GM12801 (cell line): Measurements from ENCODE around the gene PPP2R5E.

Source experiments
- TF ChIP-seq, protein P1 (sequence below): IDR thresholded peaks from one replicate; pipeline ENCODE4 v1.5.1; 2011; ENCODE audit warnings: control low read depth; ENCODE audit not compliant: insufficient read length; ENCODE audit errors: extremely low read depth

PPP2R5E gene

DNA sequence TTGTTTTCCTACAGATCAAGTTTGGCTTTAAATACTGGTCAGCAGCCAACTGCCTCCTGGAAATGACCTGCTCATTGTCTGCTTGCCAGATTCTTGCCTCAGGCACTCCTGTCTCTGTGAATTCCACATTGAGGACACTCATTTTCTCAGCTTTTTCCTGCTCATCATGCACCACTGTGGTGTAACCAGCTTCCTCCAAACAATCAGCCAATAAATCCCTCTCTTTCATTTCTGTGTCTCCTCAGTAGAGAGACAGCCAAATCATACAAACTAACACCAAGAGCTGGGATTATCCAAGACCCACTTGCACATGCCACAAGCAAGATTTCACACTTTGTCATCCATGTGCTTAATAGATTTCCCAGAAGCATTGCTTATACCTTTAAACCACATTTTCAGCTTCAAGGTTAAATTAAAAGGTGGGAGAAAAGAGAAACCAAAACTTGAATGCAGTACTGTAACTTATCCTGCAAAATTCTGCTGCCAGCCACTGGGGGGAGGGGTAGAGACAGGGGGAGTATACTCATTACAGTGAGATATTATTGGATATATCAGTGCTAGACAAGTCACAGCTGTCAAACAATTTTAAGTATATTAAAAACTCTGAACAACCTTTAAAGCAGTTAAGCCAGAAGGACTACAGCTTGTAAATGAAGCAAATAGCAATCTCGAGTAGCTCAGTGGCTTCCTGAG lies 105.0 kb downstream of the PPP2R5E start:
- TF ChIP-seq, protein P1, sequence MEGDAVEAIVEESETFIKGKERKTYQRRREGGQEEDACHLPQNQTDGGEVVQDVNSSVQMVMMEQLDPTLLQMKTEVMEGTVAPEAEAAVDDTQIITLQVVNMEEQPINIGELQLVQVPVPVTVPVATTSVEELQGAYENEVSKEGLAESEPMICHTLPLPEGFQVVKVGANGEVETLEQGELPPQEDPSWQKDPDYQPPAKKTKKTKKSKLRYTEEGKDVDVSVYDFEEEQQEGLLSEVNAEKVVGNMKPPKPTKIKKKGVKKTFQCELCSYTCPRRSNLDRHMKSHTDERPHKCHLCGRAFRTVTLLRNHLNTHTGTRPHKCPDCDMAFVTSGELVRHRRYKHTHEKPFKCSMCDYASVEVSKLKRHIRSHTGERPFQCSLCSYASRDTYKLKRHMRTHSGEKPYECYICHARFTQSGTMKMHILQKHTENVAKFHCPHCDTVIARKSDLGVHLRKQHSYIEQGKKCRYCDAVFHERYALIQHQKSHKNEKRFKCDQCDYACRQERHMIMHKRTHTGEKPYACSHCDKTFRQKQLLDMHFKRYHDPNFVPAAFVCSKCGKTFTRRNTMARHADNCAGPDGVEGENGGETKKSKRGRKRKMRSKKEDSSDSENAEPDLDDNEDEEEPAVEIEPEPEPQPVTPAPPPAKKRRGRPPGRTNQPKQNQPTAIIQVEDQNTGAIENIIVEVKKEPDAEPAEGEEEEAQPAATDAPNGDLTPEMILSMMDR = no peak

DNA sequence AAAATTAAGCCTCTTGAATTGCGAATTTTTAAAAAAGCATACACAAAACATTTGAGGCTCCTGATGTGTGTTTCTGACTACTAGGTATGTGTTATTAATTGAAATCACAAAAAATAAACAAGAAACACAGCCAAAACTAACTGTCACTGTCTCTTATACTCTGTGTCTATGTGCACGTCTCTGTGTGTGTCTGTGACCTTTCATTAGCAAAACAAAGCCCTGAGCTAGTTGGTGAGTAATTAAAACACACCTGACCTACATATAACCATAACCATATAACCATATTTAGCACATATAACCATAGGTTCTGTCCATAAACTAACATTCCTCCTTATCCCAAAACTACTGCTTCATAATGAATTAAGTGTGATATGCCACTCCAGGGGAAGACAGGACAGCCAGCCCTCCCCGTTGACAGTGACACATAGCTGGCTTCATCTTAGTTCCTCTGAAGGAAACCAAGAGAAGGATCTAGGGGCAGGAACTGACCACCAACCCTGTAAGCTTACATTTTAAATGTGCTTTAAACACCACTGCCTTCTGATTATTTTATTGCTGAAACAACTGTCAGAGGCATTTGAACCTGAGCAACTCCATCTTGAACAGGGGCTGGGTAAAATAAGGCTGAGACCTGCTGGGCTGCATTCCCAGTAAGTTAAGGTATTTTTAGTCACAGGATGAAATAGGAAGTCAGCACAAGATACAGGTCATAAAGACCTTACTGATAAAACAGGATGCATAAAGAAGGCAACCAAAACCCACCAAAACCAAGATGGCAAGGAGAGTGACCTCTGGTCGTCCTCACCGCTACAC lies 106.7 kb downstream of the PPP2R5E start:
- TF ChIP-seq, protein P1 = no peak

DNA sequence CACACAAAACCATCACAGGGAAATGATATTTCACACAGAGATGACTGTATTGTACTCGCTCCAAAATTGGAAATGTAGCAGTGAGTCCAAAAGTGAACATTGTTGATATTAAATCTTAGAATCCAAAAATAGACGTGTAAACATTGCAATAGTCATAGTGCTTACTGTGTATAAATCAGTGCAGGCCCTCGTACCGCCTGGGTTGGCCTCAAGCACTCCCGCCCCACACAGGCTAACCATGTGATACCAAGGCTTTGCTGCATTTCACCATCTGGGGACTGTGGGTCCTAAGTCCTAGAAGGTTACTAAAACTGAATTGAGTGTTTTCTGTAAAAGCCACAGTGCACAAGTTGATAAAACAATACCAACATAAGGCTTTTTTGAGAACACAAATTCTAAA lies 107.3 kb downstream of the PPP2R5E start:
- TF ChIP-seq, protein P1 = no peak

DNA sequence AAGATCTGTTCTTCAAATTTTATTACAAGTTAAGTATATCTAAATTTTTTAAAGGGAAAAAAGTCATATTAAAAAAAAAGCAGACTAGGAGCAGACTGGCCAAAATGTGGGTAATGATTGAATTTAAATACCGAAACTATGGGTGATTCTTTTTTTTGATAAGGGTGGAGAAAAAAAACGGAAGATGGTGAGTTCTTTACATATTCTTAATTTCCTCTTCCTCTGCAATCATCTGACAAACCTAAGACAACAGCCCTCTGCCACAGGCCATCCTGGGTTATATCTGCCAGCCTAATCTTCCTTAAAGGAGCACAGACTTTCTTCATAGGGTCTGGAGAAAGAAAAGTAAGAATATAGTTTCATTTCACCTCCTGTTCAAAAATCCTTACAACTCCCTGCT lies 108.0 kb downstream of the PPP2R5E start:
- TF ChIP-seq, protein P1 = no peak

DNA sequence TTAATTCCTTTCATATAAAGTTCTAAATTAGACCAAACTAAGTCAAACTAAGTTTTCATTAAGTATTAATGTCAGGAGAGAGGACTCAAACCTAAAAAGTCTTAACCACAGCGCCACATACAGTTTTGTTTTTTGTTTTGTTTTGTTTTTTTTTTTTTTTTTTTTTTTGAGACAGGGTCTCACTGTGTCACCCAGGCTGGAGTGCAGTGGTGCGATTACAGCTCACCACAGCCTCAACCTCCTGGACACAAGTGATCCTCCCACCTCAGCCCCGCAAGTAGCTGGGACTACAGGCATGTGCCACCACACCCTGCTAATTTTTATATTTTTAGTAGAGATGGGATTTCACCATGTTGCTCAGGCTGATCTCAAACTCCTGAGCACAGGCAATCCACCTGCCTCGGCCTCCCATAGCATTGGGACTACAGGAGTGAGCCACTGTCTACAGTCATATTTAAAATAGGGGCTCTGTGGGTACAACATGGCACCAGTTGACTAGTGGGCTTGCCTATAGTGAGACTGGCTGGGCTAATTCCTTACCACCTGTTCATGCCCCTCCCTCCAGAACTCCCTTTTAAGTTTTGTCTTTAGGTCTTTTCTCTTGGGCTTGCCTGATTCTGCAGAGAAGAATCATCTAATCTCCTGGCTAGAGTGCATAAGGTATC lies 110.2 kb downstream of the PPP2R5E start:
- TF ChIP-seq, protein P1 = no peak

DNA sequence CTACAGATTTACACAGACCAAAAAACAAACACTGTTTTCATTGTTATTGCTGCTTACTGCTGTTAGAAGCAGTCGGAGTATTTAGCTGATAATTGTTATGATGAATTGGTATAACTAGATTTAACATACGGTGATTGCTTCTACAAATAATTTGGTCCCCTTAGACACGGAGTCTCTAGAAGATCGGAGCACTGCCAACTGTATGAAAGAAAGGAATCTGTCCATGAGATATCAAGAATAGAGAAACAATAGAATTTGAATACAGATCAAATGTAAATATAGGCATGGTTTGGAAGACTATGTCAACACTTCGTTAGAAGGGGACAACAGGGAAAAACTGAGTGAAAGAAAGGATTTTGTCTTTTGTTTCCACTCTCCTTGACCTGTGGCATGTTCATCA lies 110.9 kb downstream of the PPP2R5E start:
- TF ChIP-seq, protein P1 = no peak

DNA sequence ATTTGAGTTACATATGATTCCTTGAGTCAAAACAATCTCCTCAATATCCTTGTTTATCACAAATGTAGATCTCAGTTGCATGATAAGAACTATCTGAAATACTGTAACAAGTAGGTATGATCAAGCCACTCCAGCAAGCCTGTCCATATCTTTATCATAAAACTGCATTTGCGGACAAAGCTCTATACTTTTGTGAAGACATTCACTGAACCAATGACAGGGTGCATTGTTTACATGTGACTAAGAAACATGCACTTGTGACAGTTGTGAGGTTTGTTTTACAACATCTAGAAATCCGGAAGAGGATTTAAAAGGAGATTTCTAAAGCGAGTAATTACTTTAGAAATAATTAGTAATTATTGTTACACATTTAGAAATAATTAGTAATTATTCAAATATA lies 111.7 kb downstream of the PPP2R5E start:
- TF ChIP-seq, protein P1 = no peak
